Chondrocyte (in vitro differentiated cells): ENCODE measurements around the gene EML2. TPM values are rescaled to one million over a fixed set of nuclear protein-coding genes. Genes with fewer than 3 reads are reported as not detected.

ENCODE experiments used
- DNase-seq: peaks from one replicate; pipeline ENCODE4 v3.0.0; 2021; ENCODE audit warnings: mixed read lengths, low spot score
- H3K27ac Mint-ChIP-seq: one replicate; pipeline ENCODE4 v1.8.0; 2021; ENCODE audit warnings: mild to moderate bottlenecking, moderate library complexity, mixed read lengths; ENCODE audit not compliant: unreplicated experiment
- H3K27me3 Mint-ChIP-seq: 2 replicates; pipeline ENCODE4 v1.8.0; 2021; ENCODE audit warnings: low read depth, mixed read lengths
- H3K36me3 Mint-ChIP-seq: 2 replicates; pipeline ENCODE4 v1.8.0; 2021; ENCODE audit warnings: low read depth, mixed read lengths
- H3K4me1 Mint-ChIP-seq: 2 replicates; pipeline ENCODE4 v1.8.0; 2021; ENCODE audit warnings: low read depth, mild to moderate bottlenecking, mixed read lengths
- H3K4me3 Mint-ChIP-seq: one replicate; pipeline ENCODE4 v1.8.0; 2021; ENCODE audit warnings: mild to moderate bottlenecking, moderate library complexity, mixed read lengths; ENCODE audit not compliant: unreplicated experiment
- H3K9me3 Mint-ChIP-seq: 2 replicates; pipeline ENCODE4 v1.8.0; 2021; ENCODE audit warnings: low read depth, mixed read lengths
- CTCF ChIP-seq: fragments of 200-600 bp; sonication (generic); IDR thresholded peaks from 2 replicates; pipeline ENCODE4 v1.5.0; 2021; ENCODE audit warnings: antibody characterized with exemption, mild to moderate bottlenecking, moderate library complexity
- total RNA-seq: library from RNA; stranded (reverse); gene quantifications from 3 replicates; pipeline ENCODE4 v1.2.1, GENCODE V29; 2021

Gene EML2
- total RNA-seq, 1 donor from 2014 or later = 20.5 TPM

- DNase-seq = no peak
- Mint-ChIP-seq H3K4me3 (no peak overlapping the region), H3K36me3 (no peaks in the 10 kb centered on the region), H3K4me1 (no peaks in the 10 kb centered on the region), H3K27me3 (peaks cover 18% of the 10 kb centered on the region), H3K9me3 (no peaks in the 10 kb centered on the region), H3K27ac (no peak overlapping the region)
- no peak for TF ChIP-seq CTCF
Measured at GRCh38 chr19:45660636-45661035, 21.4 kb upstream of the EML2 start.

GRCh38 chr19:45659096-45659729 lies 20.0 kb upstream of the EML2 start:
- no peak for TF ChIP-seq CTCF
- Mint-ChIP-seq H3K4me3 (no peak overlapping the region), H3K4me1 (no peaks in the 10 kb centered on the region), H3K27ac (no peak overlapping the region), H3K27me3 (peaks cover 14% of the 10 kb centered on the region), H3K9me3 (no peaks in the 10 kb centered on the region), H3K36me3 (no peaks in the 10 kb centered on the region)
- no peak for DNase-seq

GRCh38 chr19:45657520-45658167 lies 18.4 kb upstream of the EML2 start:
- TF ChIP-seq CTCF = no peak
- no peak for DNase-seq
- Mint-ChIP-seq H3K4me1 (no peaks in the 10 kb centered on the region), H3K36me3 (no peaks in the 10 kb centered on the region), H3K4me3 (no peak overlapping the region), H3K9me3 (no peaks in the 10 kb centered on the region), H3K27ac (no peak overlapping the region), H3K27me3 (peaks cover 14% of the 10 kb centered on the region)

GRCh38 chr19:45655073-45655472 lies 15.9 kb upstream of the EML2 start:
- Mint-ChIP-seq H3K36me3 (no peaks in the 10 kb centered on the region), H3K4me1 (no peaks in the 10 kb centered on the region), H3K27me3 (peaks cover 7% of the 10 kb centered on the region), H3K9me3 (no peaks in the 10 kb centered on the region), H3K4me3 (no peak overlapping the region), H3K27ac (no peak overlapping the region)
- DNase-seq = no peak
- TF ChIP-seq CTCF = no peak

- TF ChIP-seq CTCF = no peak
- H3K4me1 Mint-ChIP-seq = no peaks in the 10 kb centered on the region
- no peak overlapping the region for H3K27ac Mint-ChIP-seq
- H3K9me3 Mint-ChIP-seq = no peaks in the 10 kb centered on the region
- H3K36me3 Mint-ChIP-seq = no peaks in the 10 kb centered on the region
- H3K27me3 Mint-ChIP-seq = peaks cover under 1% of the 10 kb centered on the region
- no peak overlapping the region for H3K4me3 Mint-ChIP-seq
- no peak for DNase-seq
Measured at GRCh38 chr19:45653634-45654033, 14.4 kb upstream of the EML2 start.
